ENCODE results near the gene SH3YL1. TPM values are rescaled to one million over a fixed set of nuclear protein-coding genes. Genes with fewer than 3 reads are reported as not detected.

The SH3YL1 gene
- total RNA-seq, 1 experiment from 2014 or later = 33.0 TPM

DNA sequence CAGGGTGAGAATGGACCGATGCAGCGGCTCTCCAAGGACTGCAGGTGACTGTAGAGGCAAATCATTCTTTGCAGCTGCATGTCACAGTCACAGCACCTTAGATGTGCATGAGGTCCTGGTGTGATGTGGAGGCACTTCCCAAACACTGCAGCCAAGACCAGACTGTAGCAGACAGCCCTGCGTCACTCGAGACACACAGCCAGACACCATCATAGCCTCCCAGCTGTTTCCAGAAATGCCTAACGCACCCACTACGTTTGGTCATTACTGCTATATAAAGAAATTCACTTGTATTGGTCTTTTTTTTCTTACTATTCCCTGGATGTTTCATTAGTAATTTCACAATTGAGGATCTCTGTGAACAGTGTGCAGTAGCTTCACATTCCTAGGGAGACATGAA lies 60.9 kb downstream of the SH3YL1 start:
- CTCF ChIA-PET = no interaction called here
- BruUV-seq (replicated peaks) = no TSS peak
- no peak for DNase-seq (ENCODE audit: low spot score)

DNA sequence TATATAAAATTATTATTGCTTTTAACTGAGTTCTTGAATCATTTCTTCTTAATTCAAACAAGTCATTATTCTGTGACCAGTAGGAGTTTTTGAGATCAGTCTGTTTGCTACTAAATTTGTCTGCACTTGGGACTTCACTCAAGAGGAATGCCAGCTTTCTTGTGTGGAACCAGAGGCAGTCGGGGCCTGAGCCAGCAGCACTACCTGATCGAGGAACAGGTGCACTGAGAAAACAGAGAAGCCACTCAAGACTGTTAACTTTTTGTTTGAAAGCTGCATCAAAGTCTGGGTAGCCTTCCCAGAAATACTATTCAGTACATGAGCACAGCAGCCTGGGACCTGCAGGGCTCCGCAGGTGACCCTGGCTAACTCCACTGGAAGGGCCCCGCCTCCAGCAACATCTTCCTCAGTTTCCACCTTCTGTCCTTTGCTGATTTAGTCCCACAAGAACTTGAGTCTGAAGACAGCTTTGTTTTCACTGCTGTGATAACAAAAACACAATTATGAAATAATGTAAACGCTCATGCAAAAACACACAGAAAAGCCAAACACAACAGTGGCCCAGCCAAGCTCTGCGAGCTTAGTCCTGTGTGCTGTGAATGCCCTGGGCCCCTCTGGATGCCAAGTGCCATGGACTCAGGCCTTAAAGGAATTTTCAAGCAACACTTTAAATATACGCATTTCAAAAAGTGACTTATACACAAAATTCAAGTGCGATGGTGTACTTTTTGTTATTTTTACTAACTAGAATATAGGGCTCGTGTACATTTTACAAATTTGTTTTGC lies 62.0 kb downstream of the SH3YL1 start:
- Histone ChIP-seq H3K4me1 (ENCODE audit: insufficient read depth, low read length, poor library complexity, severe bottlenecking) (no peaks in the 10 kb centered on the region), H3K27me3 (replicated peaks; ENCODE audit: insufficient read depth, low read depth, low read length, poor library complexity) (no peaks in the 10 kb centered on the region), H3K4me3 (ENCODE audit: low read depth, low read length, poor library complexity, severe bottlenecking) (no peak overlapping the region), H3K36me3 (ENCODE audit: insufficient read depth, low read length, poor library complexity, severe bottlenecking) (no peaks in the 10 kb centered on the region), H3K27ac (ENCODE audit: low read depth, low read length, poor library complexity, severe bottlenecking) (no peak overlapping the region), H3K9me3 (ENCODE audit: low read depth, low read length, poor library complexity, severe bottlenecking) (no peaks in the 10 kb centered on the region)
- no TSS peak for BruUV-seq (replicated peaks)
- intact Hi-C loops (cut with micrococcal nuclease; ENCODE audit: unreplicated experiment) = no loop called here
- TF ChIP-seq, protein P1, sequence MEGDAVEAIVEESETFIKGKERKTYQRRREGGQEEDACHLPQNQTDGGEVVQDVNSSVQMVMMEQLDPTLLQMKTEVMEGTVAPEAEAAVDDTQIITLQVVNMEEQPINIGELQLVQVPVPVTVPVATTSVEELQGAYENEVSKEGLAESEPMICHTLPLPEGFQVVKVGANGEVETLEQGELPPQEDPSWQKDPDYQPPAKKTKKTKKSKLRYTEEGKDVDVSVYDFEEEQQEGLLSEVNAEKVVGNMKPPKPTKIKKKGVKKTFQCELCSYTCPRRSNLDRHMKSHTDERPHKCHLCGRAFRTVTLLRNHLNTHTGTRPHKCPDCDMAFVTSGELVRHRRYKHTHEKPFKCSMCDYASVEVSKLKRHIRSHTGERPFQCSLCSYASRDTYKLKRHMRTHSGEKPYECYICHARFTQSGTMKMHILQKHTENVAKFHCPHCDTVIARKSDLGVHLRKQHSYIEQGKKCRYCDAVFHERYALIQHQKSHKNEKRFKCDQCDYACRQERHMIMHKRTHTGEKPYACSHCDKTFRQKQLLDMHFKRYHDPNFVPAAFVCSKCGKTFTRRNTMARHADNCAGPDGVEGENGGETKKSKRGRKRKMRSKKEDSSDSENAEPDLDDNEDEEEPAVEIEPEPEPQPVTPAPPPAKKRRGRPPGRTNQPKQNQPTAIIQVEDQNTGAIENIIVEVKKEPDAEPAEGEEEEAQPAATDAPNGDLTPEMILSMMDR (conservative IDR thresholded peaks at IDR 0.05; ENCODE audit: low read depth, low read length) = no peak
- TF ChIP-seq EZH2 (IDR thresholded peaks at IDR 0.05; ENCODE audit: borderline replicate concordance, low read depth, low read length, poor library complexity, severe bottlenecking) = no peak
- DNase-seq (ENCODE audit: low spot score) = no peak
- CTCF ChIA-PET = no interaction called here
- POLR2A ChIA-PET (ENCODE audit: low non-redundant PET) = no interaction called here

More for the DNA sequence above, 60.9 kb downstream of the SH3YL1 start:
- POLR2A ChIA-PET (ENCODE audit: low non-redundant PET) = no interaction called here
- no peaks in the 10 kb centered on the region for H3K27me3 ChIP-seq (replicated peaks; ENCODE audit: insufficient read depth, low read depth, low read length, poor library complexity)
- H3K36me3 ChIP-seq (ENCODE audit: insufficient read depth, low read length, poor library complexity, severe bottlenecking) = no peaks in the 10 kb centered on the region
- no peaks in the 10 kb centered on the region for H3K4me1 ChIP-seq (ENCODE audit: insufficient read depth, low read length, poor library complexity, severe bottlenecking)
- H3K9me3 ChIP-seq (ENCODE audit: low read depth, low read length, poor library complexity, severe bottlenecking) = no peaks in the 10 kb centered on the region
- no peak overlapping the region for H3K27ac ChIP-seq (ENCODE audit: low read depth, low read length, poor library complexity, severe bottlenecking)
- TF ChIP-seq EZH2 (IDR thresholded peaks at IDR 0.05; ENCODE audit: borderline replicate concordance, low read depth, low read length, poor library complexity, severe bottlenecking) = no peak
- TF ChIP-seq, protein P1 (conservative IDR thresholded peaks at IDR 0.05; ENCODE audit: low read depth, low read length) = no peak
- H3K4me3 ChIP-seq (ENCODE audit: low read depth, low read length, poor library complexity, severe bottlenecking) = no peak overlapping the region
- intact Hi-C loops (cut with micrococcal nuclease; ENCODE audit: unreplicated experiment) = no loop called here

DNA sequence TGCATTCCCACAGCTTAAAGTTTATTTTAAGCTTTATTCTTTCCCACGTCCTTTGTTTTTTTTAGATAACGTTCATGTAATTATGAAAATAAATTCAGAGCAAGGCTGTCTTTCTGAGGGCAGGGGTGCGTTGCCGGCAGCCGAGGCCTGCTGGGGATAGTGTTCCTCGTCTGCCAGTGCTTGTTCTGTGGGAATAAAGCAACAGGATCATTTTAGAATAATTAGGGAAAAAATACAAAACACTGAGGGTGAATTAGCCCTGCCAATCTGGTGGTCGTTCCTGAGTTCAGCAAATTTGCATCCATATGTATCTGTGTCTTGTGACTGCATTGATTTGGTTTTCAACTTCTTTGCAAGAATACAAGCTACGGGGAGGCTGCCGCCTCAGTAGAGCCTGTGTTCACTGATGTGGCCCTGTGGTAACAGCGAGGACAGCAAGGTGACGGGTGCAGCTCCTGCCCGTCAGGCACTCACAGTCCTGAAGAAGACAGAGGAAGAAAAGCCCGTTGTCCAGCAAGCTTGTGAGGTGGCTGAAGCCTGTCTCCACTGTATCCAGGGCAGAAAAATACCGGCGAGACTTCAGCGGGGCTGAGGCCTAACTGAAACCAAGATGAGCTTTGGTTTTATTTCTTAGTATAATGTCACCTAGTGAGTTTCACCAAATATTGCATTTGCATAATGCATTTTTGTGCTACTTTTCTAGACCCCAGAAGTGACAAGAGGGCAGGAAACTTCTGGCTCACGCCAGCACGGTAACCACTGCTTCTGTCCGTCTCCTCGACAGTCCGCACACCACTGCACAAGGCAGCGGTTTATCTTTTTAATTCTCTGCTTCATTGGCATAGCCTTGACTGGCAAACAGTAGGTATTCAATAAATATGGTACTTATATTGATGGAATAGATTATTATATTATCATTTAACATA lies 64.5 kb downstream of the SH3YL1 start:
- ChIA-PET CTCF (no interaction called here), POLR2A (ENCODE audit: low non-redundant PET) (no interaction called here)
- TF ChIP-seq, protein P1 (conservative IDR thresholded peaks at IDR 0.05; ENCODE audit: low read depth, low read length) = no peak
- TF ChIP-seq EZH2 (IDR thresholded peaks at IDR 0.05; ENCODE audit: borderline replicate concordance, low read depth, low read length, poor library complexity, severe bottlenecking) = no peak
- no TSS peak for BruUV-seq (replicated peaks)
- H3K27ac ChIP-seq (ENCODE audit: low read depth, low read length, poor library complexity, severe bottlenecking) = no peak overlapping the region
- no peak overlapping the region for H3K4me3 ChIP-seq (ENCODE audit: low read depth, low read length, poor library complexity, severe bottlenecking)
- no peak for DNase-seq (ENCODE audit: low spot score)
- H3K4me1 ChIP-seq (ENCODE audit: insufficient read depth, low read length, poor library complexity, severe bottlenecking) = no peaks in the 10 kb centered on the region
- intact Hi-C loops (cut with micrococcal nuclease; ENCODE audit: unreplicated experiment) = no loop called here
- no peaks in the 10 kb centered on the region for H3K9me3 ChIP-seq (ENCODE audit: low read depth, low read length, poor library complexity, severe bottlenecking)
- no peaks in the 10 kb centered on the region for H3K36me3 ChIP-seq (ENCODE audit: insufficient read depth, low read length, poor library complexity, severe bottlenecking)
- no peaks in the 10 kb centered on the region for H3K27me3 ChIP-seq (replicated peaks; ENCODE audit: insufficient read depth, low read depth, low read length, poor library complexity)

Measured in A673 (cell line).